HL-60/S4 treated with retinoic acid at 250 ng/mL for 4 days and 3 days (cell line): ENCODE results near the gene ACVR2B.

Experiments used
- in situ Hi-C: fragments of 300-500 bp; cut with MboI; formaldehyde crosslinking; loops from 2 replicates; pipeline ENCODE4 v1.7.0; 2022; ENCODE audit warnings: low sequenced_read_pairs

Gene ACVR2B

GRCh38 chr3:38522002-38522401 lies 68.3 kb downstream of the ACVR2B start:
- in situ Hi-C loops, result no loop called here

- in situ Hi-C loops, result no loop called here
Observed at GRCh38 chr3:38524141-38524739, 70.5 kb downstream of the ACVR2B start.

DNA sequence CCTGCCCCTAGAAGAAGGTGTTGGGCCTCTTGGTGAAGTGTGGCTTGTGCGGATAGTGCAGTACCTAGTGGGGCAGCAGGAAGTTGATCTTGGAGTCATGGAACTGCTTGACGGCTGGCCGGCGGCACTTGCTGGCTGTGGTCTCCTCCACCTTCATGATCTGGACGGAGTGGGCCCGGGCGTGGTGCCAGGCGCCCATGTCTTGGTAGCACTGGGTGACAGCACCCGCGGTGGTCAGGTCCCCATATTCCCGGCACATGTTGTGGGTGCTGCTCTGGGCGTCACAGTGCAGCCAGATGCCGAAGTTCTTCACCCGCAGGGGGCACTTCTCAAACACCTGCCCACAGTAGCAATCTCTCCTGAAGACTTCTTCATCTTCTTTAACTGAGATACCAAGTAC lies 73.1 kb downstream of the ACVR2B start:
- in situ Hi-C loops, result no loop called here

DNA sequence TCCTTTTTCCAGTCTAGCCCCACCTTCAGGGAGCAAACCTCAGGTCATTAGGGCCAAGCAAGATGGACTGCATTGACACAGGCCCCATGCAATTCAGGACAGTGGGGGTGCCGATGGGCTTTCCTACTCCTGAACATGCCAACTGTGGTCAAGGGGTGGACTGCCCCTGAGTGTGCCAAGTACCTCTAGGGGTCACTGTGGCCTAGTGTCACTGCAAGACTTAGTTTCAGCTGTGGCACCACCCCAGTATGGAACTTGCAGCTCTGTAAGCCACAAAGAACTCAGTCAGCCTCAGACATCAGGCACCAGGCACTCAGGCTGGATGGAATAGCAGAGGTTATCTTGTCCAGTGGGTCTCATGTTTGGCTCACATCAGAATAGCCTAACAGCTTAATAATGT lies 74.8 kb downstream of the ACVR2B start:
- in situ Hi-C loops, result no loop called here

GRCh38 chr3:38532529-38532928 lies 78.8 kb downstream of the ACVR2B start:
- in situ Hi-C loops, result no loop called here

DNA sequence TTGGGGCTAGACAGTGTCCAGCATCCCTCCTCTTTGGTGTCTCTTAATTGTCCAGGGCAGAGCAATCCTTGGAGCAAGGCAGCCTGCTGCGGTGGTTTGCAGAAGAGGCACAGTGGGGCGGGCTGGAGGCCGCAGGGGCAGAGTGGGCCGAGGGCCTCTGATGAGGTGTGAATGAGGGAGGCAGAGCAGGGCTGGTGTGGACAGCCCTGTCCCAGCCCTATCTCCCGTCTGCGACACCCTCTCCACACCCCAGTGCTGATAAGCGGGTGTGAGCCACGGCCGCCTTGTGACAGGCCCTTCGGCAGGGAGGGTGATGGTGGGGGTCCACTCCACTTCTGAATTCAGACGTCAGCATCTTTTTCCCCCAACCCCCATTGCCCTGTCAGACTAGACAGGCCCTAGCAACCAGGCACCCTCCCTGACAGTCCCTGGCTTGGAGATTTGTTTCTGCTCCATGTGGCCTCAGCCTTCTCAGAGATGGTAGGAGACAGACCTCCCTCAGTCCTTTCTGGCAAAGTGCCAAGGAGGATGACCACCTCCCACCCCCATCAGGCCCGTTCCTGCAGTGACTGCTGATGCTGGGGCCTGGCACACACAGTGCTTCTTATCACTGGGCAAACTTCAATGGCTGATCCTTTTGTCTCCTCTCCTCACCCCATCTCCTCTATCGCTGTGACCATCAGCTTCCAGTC lies 79.7 kb downstream of the ACVR2B start:
- in situ Hi-C loops, result no loop called here

- in situ Hi-C loops, result no loop called here
Observed at GRCh38 chr3:38534180-38534579, 80.5 kb downstream of the ACVR2B start.

GRCh38 chr3:38534604-38535003 lies 80.9 kb downstream of the ACVR2B start:
- in situ Hi-C loops, result no loop called here

GRCh38 chr3:38536671-38537070 lies 83.0 kb downstream of the ACVR2B start:
- in situ Hi-C loops, result no loop called here

- in situ Hi-C loops, result no loop called here
Observed at GRCh38 chr3:38538773-38539353, 85.2 kb downstream of the ACVR2B start.

- in situ Hi-C loops, result no loop called here
Observed at GRCh38 chr3:38541806-38542205, 88.1 kb downstream of the ACVR2B start.
